HFF-Myc (cell line): Measurements from ENCODE around the gene RAB14.

Experiments
- DNase-seq: peaks from one replicate; pipeline ENCODE4 v3.0.0-alpha.2; 2011; ENCODE audit warnings: low read depth; ENCODE audit errors: extremely low read depth
- H3K4me3 ChIP-seq: replicated peaks from 2 replicates; pipeline ENCODE4 v1.5.1; 2011; ENCODE audit warnings: low read depth, mild to moderate bottlenecking, control low read depth, low read length
- CTCF ChIP-seq: IDR thresholded peaks from 2 replicates; pipeline ENCODE4 v1.5.1; 2012; ENCODE audit warnings: mild to moderate bottlenecking, low read depth, low read length, control low read depth; ENCODE audit errors: missing control alignments

Gene RAB14

GRCh38 chr9:121220996-121221663 lies 19.5 kb upstream of the RAB14 start:
- no peak for DNase-seq
- TF ChIP-seq CTCF: no peak
- H3K4me3 ChIP-seq: no peak overlapping the region

- H3K4me3 ChIP-seq: no peak overlapping the region
- no peak for DNase-seq
- no peak for TF ChIP-seq CTCF
These were observed 17.9 kb upstream of the RAB14 start for GRCh38 chr9:121219530-121219929.

GRCh38 chr9:121218357-121219027 lies 16.8 kb upstream of the RAB14 start:
- no peak for DNase-seq
- no peak overlapping the region for H3K4me3 ChIP-seq
- TF ChIP-seq CTCF: no peak

GRCh38 chr9:121217609-121218292 lies 16.1 kb upstream of the RAB14 start:
- DNase-seq: no peak
- TF ChIP-seq CTCF: no peak
- H3K4me3 ChIP-seq: no peak overlapping the region

GRCh38 chr9:121216271-121216805 lies 14.7 kb upstream of the RAB14 start:
- DNase-seq: no peak
- TF ChIP-seq CTCF: no peak
- no peak overlapping the region for H3K4me3 ChIP-seq

- H3K4me3 ChIP-seq: no peak overlapping the region
- TF ChIP-seq CTCF: no peak
- DNase-seq: no peak
These were observed 12.3 kb upstream of the RAB14 start for GRCh38 chr9:121214005-121214404.
